GM18519 (cell line): ENCODE measurements around the gene PARD3B.

Source experiments
- ATAC-seq: cut with Tn5 transposase; IDR thresholded peaks from one replicate; pipeline ENCODE4 v1.9.1; 2021; ENCODE audit warnings: mild to moderate bottlenecking, moderate library complexity; ENCODE audit not compliant: unreplicated experiment, low FRiP score

PARD3B gene

DNA sequence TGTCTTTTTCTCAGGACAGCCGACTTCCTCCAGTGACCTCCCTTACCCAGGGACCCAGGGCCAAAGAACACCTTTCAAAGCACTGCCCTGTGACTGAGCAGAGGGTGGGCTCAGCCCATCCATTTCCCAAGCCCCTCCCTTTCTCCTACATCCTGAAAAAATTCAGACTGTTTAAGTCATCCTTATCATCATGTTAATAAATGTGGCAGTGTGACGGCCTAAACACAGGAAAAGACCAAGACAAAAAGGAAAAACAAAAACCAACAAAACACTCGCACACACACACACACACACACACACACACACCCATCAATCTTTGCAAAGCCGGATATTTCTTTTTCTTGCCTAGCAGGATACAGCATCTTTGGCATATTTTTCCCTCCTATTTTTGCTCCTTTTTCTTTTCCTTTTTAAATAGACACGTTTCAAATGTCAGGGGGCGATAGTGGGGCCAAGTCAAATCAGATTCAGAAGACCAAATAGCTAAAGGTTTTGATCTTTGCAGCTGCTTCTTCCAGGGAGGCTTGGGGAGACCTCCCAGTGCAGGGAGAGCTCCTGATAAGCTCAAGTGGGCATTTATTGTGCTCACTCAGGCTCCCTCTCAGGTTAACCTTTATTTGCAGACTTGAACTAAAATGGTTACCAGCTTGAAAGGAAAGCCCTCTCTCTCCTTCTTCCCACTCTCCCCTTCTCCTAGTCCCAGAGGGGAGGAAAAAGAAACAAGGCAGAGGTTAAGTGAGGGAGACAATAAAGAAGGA lies 1097.5 kb downstream of the PARD3B start:
- ATAC-seq, result no peak

DNA sequence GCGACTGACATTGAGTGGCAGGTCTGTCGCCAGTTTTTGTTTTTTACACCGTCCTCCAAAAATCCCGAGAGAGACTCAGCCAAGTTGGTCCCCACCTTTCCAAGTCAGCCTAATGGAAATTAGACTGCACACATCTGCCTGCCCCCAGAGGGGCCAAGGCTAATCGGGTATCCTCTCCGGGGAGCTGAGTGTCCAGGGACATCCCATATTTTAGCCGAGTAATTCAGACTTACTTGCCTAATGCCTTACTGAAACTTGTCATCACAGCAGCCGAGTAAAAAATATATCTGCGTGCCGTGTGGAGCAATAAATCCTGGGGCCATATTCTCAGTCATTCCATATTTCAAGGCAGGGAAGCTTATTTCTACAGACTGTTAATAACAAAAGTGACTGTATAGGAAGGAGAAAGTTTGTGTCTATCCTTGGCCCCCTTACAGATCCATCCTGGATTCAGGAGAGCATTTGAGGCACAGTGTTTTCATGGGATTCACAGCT lies 1098.2 kb downstream of the PARD3B start:
- no peak for ATAC-seq

DNA sequence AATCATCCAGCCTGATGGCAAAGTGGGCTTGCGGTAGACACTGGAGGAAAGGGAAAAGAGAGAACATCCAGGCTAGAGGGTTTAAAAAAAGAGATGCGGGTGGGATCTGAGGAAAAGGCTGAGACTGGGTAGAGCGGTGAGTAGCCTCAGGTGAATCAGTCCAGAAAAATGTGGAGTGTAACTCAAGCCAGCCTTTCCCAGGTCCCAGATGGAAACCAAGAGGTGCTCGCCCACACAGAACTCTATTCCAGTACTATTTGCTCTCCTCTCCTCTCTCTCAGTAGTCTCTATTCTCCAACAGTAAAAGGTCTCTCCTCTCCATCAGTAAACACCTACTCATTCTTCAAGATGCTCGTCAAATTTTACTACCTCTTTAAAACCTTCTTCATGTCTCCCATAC lies 1098.7 kb downstream of the PARD3B start:
- ATAC-seq, result no peak

DNA sequence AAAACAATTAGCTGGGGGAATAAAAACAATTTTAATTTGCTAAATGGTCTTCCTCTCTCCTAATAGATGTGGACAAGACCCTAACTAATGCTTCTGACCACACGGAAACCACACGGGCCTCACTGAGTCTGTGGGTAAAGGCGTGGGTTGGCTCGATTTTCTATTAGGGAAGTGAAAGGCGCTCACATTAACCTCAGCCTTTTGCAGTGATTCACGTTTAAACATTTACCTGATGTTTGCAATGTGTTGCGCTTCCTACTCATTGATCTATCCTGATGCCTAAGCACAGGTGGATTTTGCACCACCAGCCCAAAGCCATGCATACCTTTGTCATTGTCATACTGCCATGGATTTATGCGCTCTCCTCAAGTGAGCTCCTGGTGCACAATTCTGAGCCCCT lies 1101.4 kb downstream of the PARD3B start:
- ATAC-seq, result peak; percentile 93

DNA sequence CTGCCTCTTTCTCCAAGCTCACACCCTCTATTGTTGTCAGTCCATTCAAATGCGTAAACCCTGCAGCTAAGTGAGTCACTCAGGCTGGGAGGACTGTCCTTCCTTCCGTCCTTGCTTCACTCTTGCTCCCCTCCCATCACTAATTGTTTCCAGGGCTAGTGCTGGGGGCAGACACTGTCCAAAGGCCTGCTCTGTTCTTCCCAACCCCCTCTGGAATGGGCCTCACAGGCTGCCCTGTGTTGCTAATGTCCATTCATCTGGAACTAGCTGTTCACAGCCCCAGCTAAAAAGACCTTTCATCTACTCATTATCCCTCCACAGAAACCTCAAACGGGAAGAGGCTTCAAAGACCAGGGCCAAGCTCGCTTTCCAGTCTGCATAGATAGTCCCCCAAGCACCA lies 1105.2 kb downstream of the PARD3B start:
- ATAC-seq, result no peak

DNA sequence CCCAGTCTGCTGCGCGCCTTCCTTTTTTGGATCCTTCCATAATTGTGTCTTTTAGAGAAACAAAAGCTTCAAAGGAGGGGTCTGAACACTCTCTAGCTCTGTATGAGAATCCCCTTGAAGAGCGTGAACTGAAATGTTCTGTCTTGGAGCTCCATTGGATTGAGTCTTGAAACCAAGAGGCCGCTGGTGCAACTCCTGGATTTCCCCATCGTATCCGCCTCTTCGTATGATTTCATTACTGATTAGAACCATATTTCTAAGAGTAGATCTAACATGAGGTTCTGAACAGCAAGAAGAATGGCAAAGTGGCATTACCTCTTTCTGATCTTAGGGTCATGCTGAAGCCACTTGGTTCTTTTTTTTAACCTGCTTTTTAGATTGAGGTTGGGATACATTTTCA lies 1105.7 kb downstream of the PARD3B start:
- no peak for ATAC-seq

DNA sequence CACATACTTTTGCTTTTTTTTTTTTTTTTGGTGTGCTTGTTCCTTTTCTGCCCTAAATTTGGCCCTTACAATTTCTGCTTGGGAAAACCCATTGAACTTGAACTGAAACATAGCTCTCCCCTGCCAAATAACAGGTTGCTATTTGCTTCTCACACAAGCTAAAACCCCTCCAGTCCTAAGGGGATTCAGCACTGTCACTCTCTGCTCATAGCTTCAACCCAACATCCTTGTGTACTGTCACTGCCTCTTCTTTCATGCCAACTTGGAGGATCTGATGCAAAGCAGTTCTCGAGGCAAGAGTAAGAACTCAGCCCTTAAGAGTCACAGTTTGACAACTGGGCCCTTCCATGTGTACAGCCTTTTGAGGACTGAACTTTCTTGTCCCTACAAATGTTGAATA lies 1106.4 kb downstream of the PARD3B start:
- no peak for ATAC-seq

DNA sequence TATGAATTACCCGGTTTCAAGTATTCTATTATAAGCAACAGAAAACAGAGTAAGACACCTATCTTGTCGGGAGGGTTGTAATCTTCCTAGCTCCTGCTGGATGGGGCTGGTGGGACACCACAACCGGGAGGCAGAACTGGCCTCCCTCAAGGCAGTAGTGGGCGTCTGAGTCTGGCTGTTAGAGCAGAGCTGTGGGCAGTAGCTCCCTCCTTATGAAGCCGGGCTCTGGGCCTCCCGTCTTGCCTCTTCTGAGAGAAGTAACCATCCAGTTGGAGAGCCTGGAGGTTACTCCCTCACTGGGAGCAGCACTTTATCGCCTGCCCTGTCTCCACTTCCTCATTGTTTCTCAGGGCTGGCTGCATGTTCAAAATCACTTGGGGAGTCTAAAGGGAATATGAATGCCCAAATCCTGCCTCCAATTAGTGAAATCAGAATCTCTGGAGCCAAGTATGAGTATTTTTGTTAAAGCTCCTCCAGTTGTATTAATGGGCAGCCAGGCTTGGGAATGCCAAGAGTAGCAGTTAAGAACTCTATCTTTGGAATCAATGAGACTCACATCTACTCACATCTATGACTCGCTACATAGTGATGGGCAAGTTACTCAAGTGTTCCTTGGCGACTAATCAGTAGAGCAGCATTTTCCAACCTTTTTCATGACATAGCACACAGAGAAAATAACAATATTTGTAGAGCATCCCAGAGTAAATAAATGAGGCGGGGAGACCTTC lies 1109.8 kb downstream of the PARD3B start:
- ATAC-seq, result no peak

DNA sequence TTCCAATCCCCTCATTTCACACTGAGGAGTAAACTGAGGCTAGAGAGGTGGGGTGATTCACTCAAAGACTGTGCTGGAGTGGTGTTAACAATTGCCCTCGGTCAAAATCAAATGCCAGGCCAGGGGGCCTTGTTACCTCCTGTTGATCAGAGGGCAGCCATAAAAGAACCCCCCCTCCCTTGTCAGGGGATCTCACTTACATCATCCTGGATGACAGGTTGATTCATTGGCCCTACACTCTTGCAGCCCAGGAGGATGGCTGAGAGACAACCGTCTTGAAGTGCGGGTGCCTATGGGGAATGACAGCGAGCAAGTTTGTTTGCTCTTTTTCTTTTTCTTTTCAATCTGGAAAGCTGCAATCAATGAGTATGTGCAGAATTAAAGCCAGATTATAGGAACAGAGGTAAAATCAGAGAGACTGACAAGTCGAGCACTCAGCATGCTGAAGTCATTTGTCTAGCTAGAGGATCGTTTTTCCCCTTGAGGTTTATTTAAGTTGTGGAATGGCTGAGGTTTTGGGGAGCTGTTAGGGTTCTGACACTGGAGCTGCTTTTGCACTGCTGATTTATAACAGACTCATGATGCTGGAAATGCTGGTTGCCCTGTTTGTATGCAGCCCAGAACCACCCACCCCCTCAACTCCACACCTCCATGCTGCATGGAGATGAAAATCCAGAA lies 1110.6 kb downstream of the PARD3B start:
- ATAC-seq, result no peak

DNA sequence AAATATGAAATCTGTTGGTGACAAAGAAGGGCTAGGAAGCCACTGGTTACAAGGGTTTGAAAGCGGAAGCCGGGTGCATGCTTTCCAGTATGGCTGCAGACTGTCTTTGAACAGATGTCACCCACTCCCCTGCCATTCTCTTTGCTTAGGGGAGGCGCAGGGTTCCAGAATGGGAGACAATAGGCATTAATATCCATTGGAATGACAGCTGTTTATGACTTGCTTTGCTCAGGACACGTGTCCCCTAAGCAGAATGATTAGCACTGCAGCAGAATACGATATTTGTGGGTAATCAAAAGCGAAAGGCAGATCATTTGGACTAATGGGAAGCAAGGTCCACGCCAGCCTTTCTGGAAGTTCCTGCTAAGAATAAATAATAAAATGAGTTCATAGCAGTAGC lies 1111.2 kb downstream of the PARD3B start:
- no peak for ATAC-seq

DNA sequence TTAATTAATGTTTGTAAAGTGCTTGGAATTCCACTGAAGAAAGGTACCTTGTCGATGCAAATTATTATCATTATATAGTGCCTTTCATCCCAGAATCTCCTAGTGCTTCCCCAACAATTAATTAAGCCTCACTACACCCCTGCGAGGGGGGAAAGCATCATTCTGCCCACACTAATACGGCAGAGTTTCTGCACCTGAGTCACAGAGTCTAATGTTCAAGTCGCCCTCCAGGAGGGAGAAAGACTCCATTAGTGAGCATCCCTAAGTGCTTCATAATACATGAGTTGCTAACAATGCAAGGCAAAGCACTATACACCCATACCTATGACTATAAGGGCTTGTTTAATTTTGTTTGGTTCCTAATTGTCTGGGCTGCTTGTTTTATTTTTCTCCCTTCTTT lies 1111.7 kb downstream of the PARD3B start:
- ATAC-seq, result no peak

DNA sequence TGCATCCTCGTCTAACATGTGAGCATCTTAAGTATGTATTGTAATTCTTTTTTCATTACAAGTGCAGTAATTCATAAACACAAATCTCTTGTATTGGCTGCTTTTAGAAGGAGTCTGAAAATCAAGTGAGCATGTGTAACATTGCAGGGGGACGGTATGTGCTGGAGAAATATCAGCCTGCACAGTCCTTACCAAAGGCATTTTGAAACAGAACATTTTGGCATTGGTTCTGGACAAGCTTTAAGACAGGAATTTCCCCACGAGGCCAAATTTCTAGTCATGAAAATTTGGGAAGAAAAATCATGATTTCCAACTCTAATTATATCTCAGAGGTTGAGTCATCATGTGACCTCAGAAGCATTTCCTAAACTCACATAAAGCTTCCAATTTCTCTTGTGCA lies 1112.3 kb downstream of the PARD3B start:
- no peak for ATAC-seq

DNA sequence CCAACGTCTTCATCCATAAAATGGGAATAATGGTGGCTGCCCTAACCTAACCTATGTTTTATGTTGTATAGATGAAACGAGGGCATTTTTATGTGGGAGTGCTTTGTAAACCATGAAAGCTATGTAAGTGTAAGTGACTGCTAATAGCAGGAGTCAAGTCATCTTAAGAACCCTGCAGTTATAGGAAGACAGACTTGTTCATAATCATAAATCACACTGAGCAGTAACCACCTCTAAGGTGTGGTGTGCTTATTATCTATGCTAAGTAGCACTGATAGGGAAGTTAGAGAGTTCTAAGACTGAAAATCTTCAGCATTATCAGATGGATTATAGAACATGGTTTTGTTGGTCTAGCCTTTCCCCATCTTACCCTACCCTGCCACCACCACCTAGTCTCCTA lies 1112.8 kb downstream of the PARD3B start:
- no peak for ATAC-seq

DNA sequence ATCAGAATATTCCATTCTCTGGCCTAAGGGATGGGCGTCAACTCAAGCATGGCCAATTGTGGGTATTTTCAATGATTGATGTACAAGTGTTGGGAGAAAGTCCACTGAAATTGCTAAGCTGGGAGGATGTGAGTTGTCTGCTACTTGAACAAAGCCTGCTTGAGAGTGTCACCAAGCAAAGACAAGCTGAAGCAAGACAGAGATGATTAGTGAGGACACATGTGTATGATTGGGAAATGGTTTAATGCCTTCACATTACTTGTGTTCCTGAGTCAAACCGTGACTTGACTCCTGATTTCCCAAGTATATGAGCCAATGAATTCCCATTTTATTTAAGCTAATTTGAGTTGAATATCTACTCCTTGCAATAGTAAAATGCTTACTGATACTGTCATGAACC lies 1113.3 kb downstream of the PARD3B start:
- no peak for ATAC-seq

DNA sequence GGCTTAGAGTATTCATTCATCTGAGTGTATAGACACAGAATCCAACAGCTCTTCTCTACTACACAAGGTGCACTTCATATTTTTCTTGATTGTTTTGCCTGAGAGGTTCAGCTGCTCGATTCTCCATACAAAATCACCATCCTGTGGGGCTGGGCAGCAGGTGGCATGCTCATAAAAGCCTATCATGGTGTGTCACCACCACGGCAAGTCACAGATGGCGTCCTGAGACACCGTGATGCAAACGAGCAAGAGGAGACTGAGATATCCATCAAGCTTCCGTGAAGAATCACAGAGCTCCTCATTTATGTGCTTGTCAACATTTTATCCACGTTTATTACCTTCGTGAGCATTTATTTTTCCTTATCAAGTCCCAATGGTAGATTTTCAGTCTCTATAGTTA lies 1114.6 kb downstream of the PARD3B start:
- no peak for ATAC-seq

DNA sequence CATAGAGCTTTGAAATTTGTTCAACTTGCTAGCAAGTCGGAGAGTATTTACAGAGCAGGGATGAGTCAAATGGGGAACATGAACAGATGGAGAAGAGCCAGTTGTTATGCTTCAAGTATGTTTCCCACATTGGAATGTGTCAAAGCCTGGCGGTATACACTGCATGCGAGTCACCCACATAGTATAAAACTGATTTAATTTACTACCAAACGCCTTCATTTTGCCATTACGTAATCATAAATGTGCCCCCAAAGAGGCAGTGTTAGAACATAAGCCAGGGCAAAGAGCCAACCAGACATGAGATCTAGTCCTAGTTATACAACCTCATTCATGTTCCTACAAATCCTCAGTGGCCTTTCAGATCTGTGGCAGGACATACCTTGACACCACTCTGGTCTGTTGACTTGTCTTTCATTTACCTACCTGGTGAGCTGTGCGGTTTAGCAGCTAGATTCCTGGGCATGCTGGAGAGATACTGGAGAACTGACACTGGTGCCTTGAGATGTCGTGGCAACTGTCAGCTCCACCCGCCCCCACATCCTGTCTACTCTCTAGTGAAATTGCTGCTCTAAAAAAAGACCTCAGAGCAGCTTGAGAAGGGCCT lies 1115.3 kb downstream of the PARD3B start:
- peak; percentile 81 for ATAC-seq

DNA sequence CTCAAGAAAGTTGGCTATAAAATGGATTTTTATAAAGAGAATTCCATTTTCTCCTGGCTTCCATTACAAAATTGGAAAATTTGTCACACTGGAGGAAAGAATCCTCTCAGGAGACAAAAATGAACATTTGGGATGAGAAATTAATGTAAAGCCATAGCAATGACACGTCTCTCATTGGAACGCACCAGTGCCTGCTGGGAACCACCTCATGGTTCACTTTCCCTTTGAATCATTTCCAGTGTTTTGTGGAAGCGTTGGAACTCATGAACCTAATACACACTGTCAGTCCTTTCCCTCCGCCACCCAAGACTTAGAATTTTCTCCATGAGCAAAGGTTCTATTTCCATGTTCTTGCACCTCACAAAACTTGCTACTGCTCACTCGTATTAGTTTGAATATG lies 1116.0 kb downstream of the PARD3B start:
- ATAC-seq, result no peak

DNA sequence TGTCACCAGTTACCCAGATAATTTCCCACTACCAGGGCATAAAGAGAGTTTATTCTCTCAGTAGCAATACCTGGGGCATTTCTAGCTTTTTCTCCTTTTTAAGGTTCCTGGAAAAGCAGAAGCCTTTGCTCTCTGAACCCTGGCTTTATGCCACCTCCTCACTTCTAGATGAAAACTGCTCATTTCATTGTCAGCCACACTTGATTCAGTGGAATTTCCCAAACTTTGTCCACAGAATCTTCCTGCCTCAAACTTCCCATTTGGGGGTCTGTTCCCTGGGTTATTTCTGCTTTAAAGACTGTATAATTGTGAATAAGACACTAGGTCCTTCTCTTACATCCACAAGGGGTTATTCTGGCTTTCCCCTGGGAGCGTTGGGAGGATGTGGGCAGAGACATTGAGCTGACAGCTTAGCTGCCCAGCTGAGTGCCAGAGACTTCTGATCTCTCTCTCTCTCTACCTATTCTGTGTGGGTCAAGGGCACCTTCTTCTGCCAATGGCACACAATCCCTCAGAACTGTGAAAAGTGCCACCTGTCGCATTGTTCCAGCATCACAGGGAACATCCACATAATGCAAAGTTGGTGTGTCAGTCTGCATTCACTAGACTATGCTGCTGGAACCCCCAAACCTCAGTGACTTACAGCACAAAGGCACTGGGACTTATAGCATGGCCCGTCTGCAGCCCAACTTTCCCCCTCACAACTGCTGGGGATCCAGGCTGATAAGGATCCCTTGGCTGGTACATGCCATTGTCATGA lies 1117.1 kb downstream of the PARD3B start:
- ATAC-seq, result no peak

DNA sequence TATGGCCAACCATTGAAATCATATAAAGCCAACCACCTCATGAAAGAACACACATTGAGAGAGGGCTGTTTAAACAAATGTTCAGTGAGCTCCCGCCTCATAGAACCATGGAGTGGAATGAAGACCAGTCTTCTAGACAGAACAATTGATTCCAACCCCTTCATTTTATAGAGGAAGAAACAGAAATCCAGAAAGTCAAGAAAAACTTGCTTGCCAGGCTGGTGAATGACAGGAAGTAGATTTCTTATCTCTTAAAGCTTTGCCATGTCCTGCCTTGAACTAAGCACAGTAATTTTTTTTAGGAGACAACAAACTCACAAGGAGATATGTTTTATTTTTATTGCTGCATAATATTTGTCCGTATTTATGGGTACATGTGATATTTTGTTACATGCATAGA lies 1120.5 kb downstream of the PARD3B start:
- ATAC-seq, result no peak
